Myometrial cell (primary cell): ENCODE measurements around the gene LINC01488. TPM values are rescaled to one million over a fixed set of nuclear protein-coding genes. Genes with fewer than 3 reads are reported as not detected.

Experiments
- total RNA-seq: library from RNA; depleted of rRNA; stranded (reverse); fragments of >200 nt; gene quantifications from 2 replicates; pipeline ENCODE4 v1.2.3, GENCODE V29; 2015

Gene LINC01488
- not detected in 2 replicates for total RNA-seq

DNA sequence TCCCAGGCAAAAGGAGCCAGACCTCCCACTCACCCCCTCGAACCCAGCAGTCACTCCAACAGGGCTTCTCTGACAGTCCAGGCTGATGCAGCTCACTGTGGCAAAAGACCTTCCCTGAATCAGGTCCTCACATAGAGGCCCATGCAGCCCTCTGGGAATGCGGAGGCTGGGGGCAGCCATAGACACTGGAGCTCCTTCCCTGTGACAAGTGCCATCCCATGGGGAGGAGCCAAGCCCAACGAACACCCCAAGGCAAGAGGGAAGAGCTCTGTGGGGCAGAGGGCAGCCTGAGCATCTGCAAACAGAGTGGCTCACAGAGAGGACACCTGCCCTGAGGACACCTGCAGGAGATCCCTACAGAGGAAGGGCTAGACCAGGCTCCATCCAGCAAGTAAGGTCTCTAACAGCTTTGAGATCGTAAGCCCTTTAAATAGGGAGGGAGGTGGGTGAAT lies at the start of gene LINC01488:
LINC01488 (plus strand) TSS at position 271 of the 452 bp plus-strand sequence.

Other genes with a start within 250 kb of the LINC01488 start
- gene MYEOV, start 187.5 kb upstream of the LINC01488 start, total RNA-seq, result 7.4 and 10.7 TPM in 2 replicates
- gene CCND1, start 159.5 kb downstream of the LINC01488 start, total RNA-seq, result 136 and 139 TPM in 2 replicates
- gene LTO1, start 193.7 kb downstream of the LINC01488 start, total RNA-seq, result 15.0 and 18.4 TPM in 2 replicates
- gene FGF19, start 222.4 kb downstream of the LINC01488 start, total RNA-seq, result not detected in 2 replicates